HG03139 (cell line): ENCODE data around the gene PTPRR.

Experiments
- ATAC-seq: cut with Tn5 transposase; IDR thresholded peaks from one replicate; pipeline ENCODE4 v1.9.1; 2021; ENCODE audit not compliant: unreplicated experiment

PTPRR gene

GRCh38 chr12:70920251-70920851, at the start of gene PTPRR:
Gene PTPRR (minus strand): TSS chr12:70920738. CDS start chr12:70920390, 348 bp downstream.
- no peak for ATAC-seq

- ATAC-seq, result no peak
Observed at GRCh38 chr12:70966996-70967790, 46.7 kb upstream of the PTPRR start.

- no peak for ATAC-seq
Observed at GRCh38 chr12:70966046-70966445, 45.5 kb upstream of the PTPRR start.

- ATAC-seq, result no peak
Observed at GRCh38 chr12:70964867-70965510, 44.5 kb upstream of the PTPRR start.

- ATAC-seq, result no peak
Observed at GRCh38 chr12:70963081-70963660, 42.6 kb upstream of the PTPRR start.

- ATAC-seq, result no peak
Observed at GRCh38 chr12:70962226-70962794, 41.8 kb upstream of the PTPRR start.

GRCh38 chr12:70960484-70960883, 39.9 kb upstream of the PTPRR start:
- no peak for ATAC-seq

- no peak for ATAC-seq
Observed at GRCh38 chr12:70955415-70955814, 34.9 kb upstream of the PTPRR start.

GRCh38 chr12:70950451-70950850, 29.9 kb upstream of the PTPRR start:
- ATAC-seq, result no peak

- ATAC-seq, result no peak
Observed at GRCh38 chr12:70948976-70949336, 28.4 kb upstream of the PTPRR start.

- no peak for ATAC-seq
Observed at GRCh38 chr12:70948236-70948975, 27.9 kb upstream of the PTPRR start.

- no peak for ATAC-seq
Observed at GRCh38 chr12:70936203-70936813, 15.8 kb upstream of the PTPRR start.

GRCh38 chr12:70933133-70933532, 12.6 kb upstream of the PTPRR start:
- ATAC-seq, result no peak

- no peak for ATAC-seq
Observed at GRCh38 chr12:70929029-70929428, 8.5 kb upstream of the PTPRR start.

- no peak for ATAC-seq
Observed at GRCh38 chr12:70928071-70928470, 7.5 kb upstream of the PTPRR start.

GRCh38 chr12:70927356-70927755, 6.8 kb upstream of the PTPRR start:
- no peak for ATAC-seq

- no peak for ATAC-seq
Observed at GRCh38 chr12:70925539-70925938, 5.0 kb upstream of the PTPRR start.

- ATAC-seq, result no peak
Observed at GRCh38 chr12:70920891-70921290, 353 bp upstream of the PTPRR start.

- ATAC-seq, result no peak
Observed at GRCh38 chr12:70919597-70920035, 922 bp downstream of the PTPRR start.

GRCh38 chr12:70919176-70919575, 1.4 kb downstream of the PTPRR start:
- no peak for ATAC-seq
